Left forelimb (tissue), 1 donor: ENCODE measurements around the gene CTBP2.

Experiments
- DNase-seq: peaks from one replicate; pipeline ENCODE4 v3.0.0-alpha.2; 2018; ENCODE audit warnings: low spot score

The CTBP2 gene

GRCh38 chr10:125024497-125025234 is 135.7 kb downstream of the CTBP2 start:
- no peak for DNase-seq

- DNase-seq, result no peak
Observed at GRCh38 chr10:125023862-125024496, 136.4 kb downstream of the CTBP2 start.

GRCh38 chr10:125023255-125023654 is 137.1 kb downstream of the CTBP2 start:
- DNase-seq, result no peak

- no peak for DNase-seq
Observed at GRCh38 chr10:125022671-125023070, 137.7 kb downstream of the CTBP2 start.

GRCh38 chr10:125021686-125022344 is 138.5 kb downstream of the CTBP2 start:
- no peak for DNase-seq

- no peak for DNase-seq
Observed at GRCh38 chr10:125020871-125021270, 139.5 kb downstream of the CTBP2 start.

GRCh38 chr10:125020386-125020785 is 140.0 kb downstream of the CTBP2 start:
- no peak for DNase-seq

GRCh38 chr10:125018576-125019143 is 141.7 kb downstream of the CTBP2 start:
- no peak for DNase-seq

GRCh38 chr10:125017547-125018298 is 142.6 kb downstream of the CTBP2 start:
- DNase-seq, result no peak

- DNase-seq, result no peak
Observed at GRCh38 chr10:125016611-125017202, 143.7 kb downstream of the CTBP2 start.

GRCh38 chr10:125016123-125016522 is 144.2 kb downstream of the CTBP2 start:
- DNase-seq, result no peak

- no peak for DNase-seq
Observed at GRCh38 chr10:125015356-125015944, 144.9 kb downstream of the CTBP2 start.

- no peak for DNase-seq
Observed at GRCh38 chr10:125014836-125015355, 145.5 kb downstream of the CTBP2 start.

- DNase-seq, result no peak
Observed at GRCh38 chr10:125014086-125014830, 146.1 kb downstream of the CTBP2 start.

GRCh38 chr10:125013529-125013872 is 146.9 kb downstream of the CTBP2 start:
- DNase-seq, result no peak

GRCh38 chr10:125012851-125013528 is 147.4 kb downstream of the CTBP2 start:
- no peak for DNase-seq

GRCh38 chr10:125011926-125012705 is 148.2 kb downstream of the CTBP2 start:
- DNase-seq, result no peak

- DNase-seq, result no peak
Observed at GRCh38 chr10:125011171-125011925, 149.0 kb downstream of the CTBP2 start.
